NCI-H1048 (cell line): ENCODE data around the gene MCTP1.

Experiments used
- DNase-seq: peaks from one replicate; lab custom pipeline; 2025; lab: John Stamatoyannopoulos, UW

The MCTP1 gene

GRCh38 chr5:94700592-94700991 is 584.3 kb downstream of the MCTP1 start:
- DNase-seq: no peak

- DNase-seq: no peak
Observed at GRCh38 chr5:94699562-94699961, 585.3 kb downstream of the MCTP1 start.

- DNase-seq: no peak
Observed at GRCh38 chr5:94698197-94698596, 586.7 kb downstream of the MCTP1 start.

- DNase-seq: no peak
Observed at GRCh38 chr5:94694671-94695070, 590.2 kb downstream of the MCTP1 start.

- no peak for DNase-seq
Observed at GRCh38 chr5:94693845-94694370, 591.0 kb downstream of the MCTP1 start.

GRCh38 chr5:94693043-94693822 is 591.7 kb downstream of the MCTP1 start:
- DNase-seq: no peak

- no peak for DNase-seq
Observed at GRCh38 chr5:94692581-94692980, 592.3 kb downstream of the MCTP1 start.

- DNase-seq: no peak
Observed at GRCh38 chr5:94691949-94692348, 592.9 kb downstream of the MCTP1 start.

GRCh38 chr5:94691291-94691690 is 593.6 kb downstream of the MCTP1 start:
- no peak for DNase-seq

- no peak for DNase-seq
Observed at GRCh38 chr5:94690778-94691177, 594.1 kb downstream of the MCTP1 start.

GRCh38 chr5:94689908-94690307 is 595.0 kb downstream of the MCTP1 start:
- no peak for DNase-seq

GRCh38 chr5:94682814-94683520 is 601.9 kb downstream of the MCTP1 start:
- no peak for DNase-seq

GRCh38 chr5:94675965-94676618 is 608.8 kb downstream of the MCTP1 start:
- no peak for DNase-seq

GRCh38 chr5:94674490-94675382 is 610.2 kb downstream of the MCTP1 start:
- DNase-seq: no peak

GRCh38 chr5:94672746-94673145 is 612.1 kb downstream of the MCTP1 start:
- DNase-seq: no peak

- DNase-seq: no peak
Observed at GRCh38 chr5:94670726-94671125, 614.2 kb downstream of the MCTP1 start.

- DNase-seq: no peak
Observed at GRCh38 chr5:94667937-94668336, 617.0 kb downstream of the MCTP1 start.

- no peak for DNase-seq
Observed at GRCh38 chr5:94661086-94661485, 623.8 kb downstream of the MCTP1 start.

GRCh38 chr5:94660506-94660905 is 624.4 kb downstream of the MCTP1 start:
- no peak for DNase-seq

GRCh38 chr5:94658272-94658671 is 626.6 kb downstream of the MCTP1 start:
- no peak for DNase-seq
